Measurements from ENCODE around the gene NUB1.
"Not testable (repeated sequence)": the region's sequence is repeated elsewhere in the genome, so short reads cannot be mapped to it uniquely, and the experiment has no call there.

NUB1 gene, protein sequence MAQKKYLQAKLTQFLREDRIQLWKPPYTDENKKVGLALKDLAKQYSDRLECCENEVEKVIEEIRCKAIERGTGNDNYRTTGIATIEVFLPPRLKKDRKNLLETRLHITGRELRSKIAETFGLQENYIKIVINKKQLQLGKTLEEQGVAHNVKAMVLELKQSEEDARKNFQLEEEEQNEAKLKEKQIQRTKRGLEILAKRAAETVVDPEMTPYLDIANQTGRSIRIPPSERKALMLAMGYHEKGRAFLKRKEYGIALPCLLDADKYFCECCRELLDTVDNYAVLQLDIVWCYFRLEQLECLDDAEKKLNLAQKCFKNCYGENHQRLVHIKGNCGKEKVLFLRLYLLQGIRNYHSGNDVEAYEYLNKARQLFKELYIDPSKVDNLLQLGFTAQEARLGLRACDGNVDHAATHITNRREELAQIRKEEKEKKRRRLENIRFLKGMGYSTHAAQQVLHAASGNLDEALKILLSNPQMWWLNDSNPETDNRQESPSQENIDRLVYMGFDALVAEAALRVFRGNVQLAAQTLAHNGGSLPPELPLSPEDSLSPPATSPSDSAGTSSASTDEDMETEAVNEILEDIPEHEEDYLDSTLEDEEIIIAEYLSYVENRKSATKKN

DNA sequence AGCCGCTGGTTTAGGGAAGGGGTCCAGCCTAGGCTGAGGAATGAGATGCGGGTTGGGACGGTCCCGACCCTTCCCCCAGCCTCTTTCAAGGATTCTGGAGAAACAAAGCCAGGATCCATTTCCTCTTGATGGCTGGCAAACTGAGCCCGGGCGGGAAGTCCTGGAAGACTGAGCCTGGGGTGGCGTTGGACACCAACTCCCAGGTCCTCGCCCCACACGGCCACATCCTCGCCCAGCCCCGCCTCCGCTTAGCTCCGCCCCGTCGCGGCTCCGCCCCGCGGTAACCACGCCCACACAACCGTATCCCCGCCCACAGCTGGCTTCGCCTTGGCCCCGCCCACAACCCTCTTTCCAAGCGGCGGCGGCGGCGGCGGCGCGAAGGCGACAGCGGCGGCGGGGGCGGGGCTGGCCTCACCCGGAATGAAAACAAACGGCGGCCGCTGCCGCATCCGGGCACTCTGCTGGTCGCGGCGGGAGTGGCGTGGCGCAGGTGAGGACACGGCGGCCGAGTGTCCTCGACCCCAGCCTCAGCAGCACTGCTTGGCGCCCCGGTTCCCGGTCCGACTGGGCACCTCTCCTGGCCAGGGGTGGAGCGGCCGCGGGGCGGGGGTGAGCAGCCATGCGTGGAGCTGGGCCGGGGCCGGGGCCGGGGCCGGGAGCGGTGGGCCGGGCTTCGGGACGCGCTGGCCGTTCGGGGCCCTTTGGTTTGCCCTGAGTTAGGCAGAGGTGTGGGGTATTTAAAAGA, at the start of gene NUB1:
Gene NUB1 (plus strand): TSS at position 456 of the 745 bp plus-strand sequence. CDS start 3,538 bp downstream, outside the sequence.
- DNase-seq: peak; percentile 85

DNA sequence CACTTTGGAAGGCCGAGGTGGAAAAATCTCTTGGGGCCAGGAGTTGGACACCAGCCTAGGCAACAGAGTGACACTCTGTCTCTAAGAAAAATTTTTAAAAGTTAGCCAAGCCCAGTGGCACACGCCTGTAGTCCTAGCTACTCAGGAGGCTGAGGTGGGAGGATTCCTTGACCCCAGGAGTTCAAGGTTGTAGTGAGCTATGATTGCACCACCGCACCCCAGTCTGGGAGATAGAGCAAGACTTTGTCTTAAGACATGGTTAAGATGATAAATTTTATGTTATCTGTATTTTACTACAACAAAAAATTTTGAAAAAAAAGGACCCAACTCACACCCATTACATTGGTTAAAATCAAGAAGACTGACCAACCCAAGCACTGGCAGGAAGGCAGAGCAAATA, 48.8 kb upstream of the NUB1 start:
- DNase-seq: no peak

DNA sequence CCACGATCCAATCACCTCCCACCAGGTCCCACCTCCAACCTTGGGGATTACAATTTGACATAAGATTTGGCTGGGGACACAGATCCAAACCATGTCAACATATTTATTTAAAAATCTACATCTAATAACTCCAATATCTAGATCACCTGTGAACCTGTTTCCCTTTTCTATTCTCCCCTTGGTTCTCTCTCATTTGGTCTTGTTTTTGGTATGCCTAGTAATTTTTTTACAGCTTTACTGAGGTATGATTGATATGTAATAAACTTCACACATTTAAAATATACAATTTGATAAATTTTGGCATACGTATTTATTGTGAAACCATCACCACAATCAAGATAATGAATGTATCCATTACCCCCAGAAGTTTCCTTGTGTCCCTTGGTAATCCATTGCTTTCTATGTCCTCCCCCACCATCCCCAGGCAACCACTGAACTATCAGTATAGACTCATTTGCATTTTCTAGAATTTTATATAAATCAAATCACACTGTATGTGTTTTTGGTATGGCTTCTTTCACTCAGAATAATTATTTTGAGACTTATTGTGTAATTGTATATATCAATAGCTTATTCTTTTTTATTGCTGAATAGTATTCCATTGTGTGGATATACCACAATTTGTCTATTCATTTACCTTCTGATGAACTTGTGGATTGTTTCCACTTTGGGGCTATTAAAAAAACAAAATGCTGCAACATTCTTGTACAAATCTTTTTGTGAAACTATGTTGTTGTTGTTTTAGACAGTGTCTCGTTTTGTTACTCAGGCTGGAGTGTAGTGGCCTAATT, 45.2 kb upstream of the NUB1 start:
- no peak for DNase-seq

GRCh38 chr7:151298765-151299164, 42.8 kb upstream of the NUB1 start:
- DNase-seq: no peak

- DNase-seq: no peak
These were observed 42.1 kb upstream of the NUB1 start for GRCh38 chr7:151299530-151299929.

DNA sequence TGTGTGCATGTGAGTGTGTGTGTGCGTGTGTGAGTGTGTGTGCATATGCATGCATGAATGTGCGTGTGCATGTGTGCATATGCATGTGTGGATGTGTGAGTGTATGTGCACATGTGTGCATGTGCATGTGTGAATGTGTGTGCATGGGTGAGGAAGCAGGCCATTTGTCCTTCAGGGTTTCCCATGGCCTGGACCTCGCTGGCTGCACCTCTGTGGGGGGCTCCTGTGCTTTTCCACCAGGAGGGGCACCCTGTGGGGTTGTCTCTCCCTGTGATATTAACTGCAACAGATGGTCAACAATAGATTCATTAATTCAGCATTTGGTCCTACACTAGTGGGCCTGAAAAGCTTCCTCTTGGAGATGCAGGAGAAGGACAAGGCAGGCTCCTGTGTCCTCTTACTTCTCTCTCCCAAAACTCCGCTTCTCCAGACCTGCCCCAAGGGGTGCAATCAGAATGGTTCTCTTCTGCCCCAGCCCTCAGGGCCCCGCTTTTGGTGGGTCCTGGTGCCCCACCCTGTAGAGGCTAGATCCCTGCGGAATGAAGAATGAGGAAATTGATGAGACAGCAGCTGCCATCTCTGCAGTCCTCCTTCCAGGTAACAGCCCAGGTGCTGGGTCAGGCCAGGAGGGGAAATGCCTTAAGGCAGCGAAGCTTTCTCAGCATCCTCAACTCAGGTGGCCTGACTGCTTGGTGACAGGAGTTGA, 41.5 kb upstream of the NUB1 start:
- DNase-seq: no peak

GRCh38 chr7:151301471-151302462, 39.8 kb upstream of the NUB1 start:
- no peak for DNase-seq

- DNase-seq: not testable (repeated sequence)
These were observed 37.4 kb upstream of the NUB1 start for GRCh38 chr7:151304251-151304650.

DNA sequence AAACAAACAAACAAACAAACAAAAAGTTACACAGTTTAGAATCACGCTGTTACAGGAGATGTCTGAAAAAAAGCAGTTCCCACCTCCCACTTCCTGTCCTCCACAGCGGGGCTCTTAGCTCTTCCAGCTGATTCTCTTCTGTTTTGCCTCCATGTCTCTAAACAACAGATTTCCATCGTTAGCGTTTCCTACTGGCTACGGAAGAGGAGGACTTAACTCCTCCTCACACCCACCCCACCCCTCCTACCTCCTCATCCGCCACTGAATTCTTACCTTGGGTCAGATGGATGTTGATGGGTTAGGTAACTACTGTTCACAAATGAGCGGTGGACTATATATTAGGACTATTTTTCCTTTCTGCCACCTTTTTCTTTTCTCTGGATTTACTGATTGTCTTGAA, 36.8 kb upstream of the NUB1 start:
- DNase-seq: no peak

GRCh38 chr7:151306374-151306773, 35.2 kb upstream of the NUB1 start:
- no peak for DNase-seq

- no peak for DNase-seq
These were observed 34.8 kb upstream of the NUB1 start for GRCh38 chr7:151306860-151307259.

DNA sequence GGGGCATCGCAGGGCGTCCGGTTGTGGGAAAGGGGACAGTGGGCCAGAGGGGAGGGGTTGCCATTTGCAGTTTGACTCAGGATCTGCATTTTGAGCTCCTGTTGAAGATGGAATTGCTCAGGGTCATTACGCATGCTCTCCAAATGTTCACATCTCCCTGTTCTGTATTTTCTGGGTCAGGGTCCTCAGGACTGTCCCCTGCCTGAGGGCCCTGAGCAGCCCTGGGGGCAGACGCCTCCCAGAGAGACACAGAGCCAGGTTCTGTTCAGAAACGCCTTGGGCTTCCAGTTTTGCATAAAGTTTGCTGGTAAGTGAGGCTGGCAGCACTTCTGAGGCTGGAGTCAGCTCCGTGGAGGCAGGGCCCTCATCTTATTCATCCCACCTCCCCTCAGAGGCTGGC, 34.1 kb upstream of the NUB1 start:
- DNase-seq: no peak

- DNase-seq: no peak
These were observed 33.4 kb upstream of the NUB1 start for GRCh38 chr7:151308256-151308655.

DNA sequence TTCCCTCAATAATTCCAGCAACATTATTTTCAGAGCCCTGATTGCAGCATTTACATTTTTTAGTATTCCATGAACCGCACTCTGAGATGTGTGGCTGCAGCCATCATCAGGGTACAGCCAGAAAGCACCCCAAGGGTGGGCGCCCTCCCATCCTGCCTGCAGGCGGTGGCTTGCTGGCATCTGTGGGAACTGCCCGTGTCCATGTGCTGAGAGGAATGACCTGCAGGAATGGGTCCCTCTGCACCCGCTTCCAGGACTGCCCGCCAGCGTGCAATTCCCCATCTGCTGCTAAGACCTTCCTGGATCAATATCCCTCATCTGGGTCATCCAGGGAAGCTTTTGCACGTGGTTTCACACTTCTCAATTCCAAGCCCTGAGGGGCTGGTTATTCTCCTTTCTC, 32.8 kb upstream of the NUB1 start:
- DNase-seq: no peak

DNA sequence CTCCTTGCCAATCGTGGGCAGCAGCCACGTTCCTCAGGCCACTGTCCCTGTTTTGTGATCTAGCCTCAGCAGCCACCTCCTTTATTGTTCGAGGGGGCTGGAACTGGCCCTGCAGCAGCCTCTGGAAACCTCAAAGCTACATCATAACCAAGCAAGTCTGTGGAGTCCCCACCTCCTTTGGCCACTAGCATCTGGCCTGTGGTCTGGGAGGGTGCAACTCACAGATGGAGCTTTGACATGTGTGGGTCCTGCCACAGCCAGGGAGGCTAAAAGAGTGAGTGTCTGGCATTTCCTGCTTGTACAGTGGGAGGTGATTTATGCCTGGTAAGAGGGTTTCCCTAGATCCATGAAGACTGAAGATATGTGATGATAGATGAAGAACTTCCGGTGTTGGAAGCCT, 32.3 kb upstream of the NUB1 start:
- no peak for DNase-seq

GRCh38 chr7:151310578-151310977, 31.0 kb upstream of the NUB1 start:
- peak; percentile 42 for DNase-seq

DNA sequence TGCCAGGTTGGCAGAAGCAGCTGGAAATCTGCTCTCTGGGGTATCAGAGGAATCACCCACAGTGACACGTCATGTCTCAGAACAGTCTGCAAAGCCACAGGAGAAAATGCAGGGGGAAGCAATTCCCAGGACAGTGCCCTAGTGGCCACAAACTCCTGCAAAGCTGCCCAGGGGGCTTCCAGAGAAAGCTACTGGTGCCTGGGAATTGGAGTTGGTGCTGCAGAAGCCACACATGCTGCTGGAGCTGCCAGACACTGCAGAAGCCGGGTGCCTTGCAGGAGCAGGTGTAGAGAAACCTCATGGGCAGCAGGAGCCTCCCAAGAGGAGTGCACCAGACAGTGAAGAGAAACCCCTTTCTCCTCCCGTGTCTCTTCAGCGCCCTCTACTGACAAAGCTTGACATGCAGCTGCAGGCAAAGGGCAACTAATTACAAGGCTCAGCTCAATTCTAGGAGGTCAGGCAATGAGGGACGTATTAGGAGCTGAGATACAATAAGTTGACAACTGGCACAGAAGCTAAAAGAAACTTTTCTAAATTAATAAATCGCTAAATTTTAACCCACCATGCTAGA, 30.2 kb upstream of the NUB1 start:
- DNase-seq: peak; percentile 91

GRCh38 chr7:151312356-151312755, 29.3 kb upstream of the NUB1 start:
- DNase-seq: no peak

- no peak for DNase-seq
These were observed 28.5 kb upstream of the NUB1 start for GRCh38 chr7:151312831-151313809.
